WTC11 (cell line): ENCODE data around the gene CFAP74.

Source experiments
- CREM ChIP-seq: sonication (generic); formaldehyde crosslinking; IDR thresholded peaks from 2 replicates; pipeline ENCODE4 v1.8.1; 2022; ENCODE audit warnings: mild to moderate bottlenecking, missing genetic modification reagents, moderate library complexity
- ESRRA ChIP-seq: sonication (generic); formaldehyde crosslinking; IDR thresholded peaks from 2 replicates; pipeline ENCODE4 v1.8.1; 2022; ENCODE audit warnings: mild to moderate bottlenecking, missing genetic modification reagents, borderline replicate concordance
- FOXJ3 ChIP-seq: sonication (generic); formaldehyde crosslinking; IDR thresholded peaks from 2 replicates; pipeline ENCODE4 v1.9.0; 2021; ENCODE audit warnings: missing genetic modification reagents, mild to moderate bottlenecking, borderline replicate concordance
- PREB ChIP-seq: sonication (generic); formaldehyde crosslinking; IDR thresholded peaks from 2 replicates; pipeline ENCODE4 v1.8.1; 2022; ENCODE audit warnings: mild to moderate bottlenecking, missing genetic modification reagents, moderate library complexity, borderline replicate concordance
- SP1 ChIP-seq: sonication (generic); formaldehyde crosslinking; conservative IDR thresholded peaks from 2 replicates; pipeline ENCODE4 v1.8.1; 2022; ENCODE audit warnings: missing genetic modification reagents
- ZNF121 ChIP-seq: sonication (generic); formaldehyde crosslinking; IDR thresholded peaks from 2 replicates; pipeline ENCODE4 v1.8.0; 2023; ENCODE audit warnings: missing genetic modification reagents
- TF ChIP-seq, protein P1 (sequence below): sonication (generic); formaldehyde crosslinking; IDR thresholded peaks from 2 replicates; pipeline ENCODE4 v1.8.0; 2022; ENCODE audit warnings: mild to moderate bottlenecking, missing genetic modification reagents
- TF ChIP-seq, protein P2 (sequence below): sonication (generic); formaldehyde crosslinking; IDR thresholded peaks from 2 replicates; pipeline ENCODE4 v1.8.1; 2023; ENCODE audit warnings: mild to moderate bottlenecking, missing genetic modification reagents, moderate library complexity
- TF ChIP-seq, protein P3 (sequence below): sonication (generic); formaldehyde crosslinking; IDR thresholded peaks from 2 replicates; pipeline ENCODE4 v1.8.1; 2022; ENCODE audit warnings: missing genetic modification reagents, borderline replicate concordance
- TF ChIP-seq, protein P4 (sequence below): fragments of 200-600 bp; IDR thresholded peaks from 2 replicates; pipeline ENCODE4 v1.8.0; 2022; ENCODE audit warnings: antibody characterized with exemption
- TF ChIP-seq, protein P5 (sequence below): sonication (generic); formaldehyde crosslinking; IDR thresholded peaks from 2 replicates; pipeline ENCODE4 v1.8.1; 2023; ENCODE audit warnings: mild to moderate bottlenecking, missing genetic modification reagents, moderate library complexity
- TF ChIP-seq, protein P6 (sequence below): sonication (generic); formaldehyde crosslinking; IDR thresholded peaks from 2 replicates; pipeline ENCODE4 v1.8.0; 2022; ENCODE audit warnings: mild to moderate bottlenecking, missing genetic modification reagents

DNA sequence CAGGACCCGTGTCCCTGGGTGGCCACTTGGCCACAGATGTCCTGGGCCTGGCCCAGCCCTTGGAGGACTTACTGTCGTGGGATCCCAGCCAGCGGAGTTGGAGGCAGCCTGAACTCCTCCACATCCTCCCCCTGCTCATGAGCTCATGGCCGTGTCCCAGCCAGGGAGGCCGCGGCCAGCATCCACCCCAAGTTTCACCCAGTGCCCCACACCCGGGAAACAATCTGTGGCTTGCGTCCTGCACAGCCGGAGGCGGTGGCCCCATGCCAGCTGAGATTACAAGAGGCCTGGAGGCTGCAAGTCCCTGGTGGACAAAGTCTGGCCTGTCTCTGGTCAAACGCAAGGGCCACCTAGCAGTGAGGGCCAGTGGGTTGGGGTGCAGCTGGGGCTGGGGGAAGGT is 57.0 kb downstream of the CFAP74 start:
- TF ChIP-seq, protein P1, sequence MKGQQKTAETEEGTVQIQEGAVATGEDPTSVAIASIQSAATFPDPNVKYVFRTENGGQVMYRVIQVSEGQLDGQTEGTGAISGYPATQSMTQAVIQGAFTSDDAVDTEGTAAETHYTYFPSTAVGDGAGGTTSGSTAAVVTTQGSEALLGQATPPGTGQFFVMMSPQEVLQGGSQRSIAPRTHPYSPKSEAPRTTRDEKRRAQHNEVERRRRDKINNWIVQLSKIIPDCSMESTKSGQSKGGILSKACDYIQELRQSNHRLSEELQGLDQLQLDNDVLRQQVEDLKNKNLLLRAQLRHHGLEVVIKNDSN (CRISPR knock-in tag), result no peak
- TF ChIP-seq, protein P2, sequence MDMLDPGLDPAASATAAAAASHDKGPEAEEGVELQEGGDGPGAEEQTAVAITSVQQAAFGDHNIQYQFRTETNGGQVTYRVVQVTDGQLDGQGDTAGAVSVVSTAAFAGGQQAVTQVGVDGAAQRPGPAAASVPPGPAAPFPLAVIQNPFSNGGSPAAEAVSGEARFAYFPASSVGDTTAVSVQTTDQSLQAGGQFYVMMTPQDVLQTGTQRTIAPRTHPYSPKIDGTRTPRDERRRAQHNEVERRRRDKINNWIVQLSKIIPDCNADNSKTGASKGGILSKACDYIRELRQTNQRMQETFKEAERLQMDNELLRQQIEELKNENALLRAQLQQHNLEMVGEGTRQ (CRISPR knock-in tag), result no peak
- TF ChIP-seq, protein P3, sequence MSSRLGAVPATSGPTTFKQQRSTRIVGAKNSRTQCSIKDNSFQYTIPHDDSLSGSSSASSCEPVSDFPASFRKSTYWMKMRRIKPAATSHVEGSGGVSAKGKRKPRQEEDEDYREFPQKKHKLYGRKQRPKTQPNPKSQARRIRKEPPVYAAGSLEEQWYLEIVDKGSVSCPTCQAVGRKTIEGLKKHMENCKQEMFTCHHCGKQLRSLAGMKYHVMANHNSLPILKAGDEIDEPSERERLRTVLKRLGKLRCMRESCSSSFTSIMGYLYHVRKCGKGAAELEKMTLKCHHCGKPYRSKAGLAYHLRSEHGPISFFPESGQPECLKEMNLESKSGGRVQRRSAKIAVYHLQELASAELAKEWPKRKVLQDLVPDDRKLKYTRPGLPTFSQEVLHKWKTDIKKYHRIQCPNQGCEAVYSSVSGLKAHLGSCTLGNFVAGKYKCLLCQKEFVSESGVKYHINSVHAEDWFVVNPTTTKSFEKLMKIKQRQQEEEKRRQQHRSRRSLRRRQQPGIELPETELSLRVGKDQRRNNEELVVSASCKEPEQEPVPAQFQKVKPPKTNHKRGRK (CRISPR knock-in tag), result no peak
- TF ChIP-seq SP1 (no peak), ZNF121 (no peak), PREB (no peak), CREM (no peak), FOXJ3 (CRISPR knock-in tag) (no peak), ESRRA (no peak)
- TF ChIP-seq, protein P4, sequence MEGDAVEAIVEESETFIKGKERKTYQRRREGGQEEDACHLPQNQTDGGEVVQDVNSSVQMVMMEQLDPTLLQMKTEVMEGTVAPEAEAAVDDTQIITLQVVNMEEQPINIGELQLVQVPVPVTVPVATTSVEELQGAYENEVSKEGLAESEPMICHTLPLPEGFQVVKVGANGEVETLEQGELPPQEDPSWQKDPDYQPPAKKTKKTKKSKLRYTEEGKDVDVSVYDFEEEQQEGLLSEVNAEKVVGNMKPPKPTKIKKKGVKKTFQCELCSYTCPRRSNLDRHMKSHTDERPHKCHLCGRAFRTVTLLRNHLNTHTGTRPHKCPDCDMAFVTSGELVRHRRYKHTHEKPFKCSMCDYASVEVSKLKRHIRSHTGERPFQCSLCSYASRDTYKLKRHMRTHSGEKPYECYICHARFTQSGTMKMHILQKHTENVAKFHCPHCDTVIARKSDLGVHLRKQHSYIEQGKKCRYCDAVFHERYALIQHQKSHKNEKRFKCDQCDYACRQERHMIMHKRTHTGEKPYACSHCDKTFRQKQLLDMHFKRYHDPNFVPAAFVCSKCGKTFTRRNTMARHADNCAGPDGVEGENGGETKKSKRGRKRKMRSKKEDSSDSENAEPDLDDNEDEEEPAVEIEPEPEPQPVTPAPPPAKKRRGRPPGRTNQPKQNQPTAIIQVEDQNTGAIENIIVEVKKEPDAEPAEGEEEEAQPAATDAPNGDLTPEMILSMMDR, result no peak
- TF ChIP-seq, protein P5, sequence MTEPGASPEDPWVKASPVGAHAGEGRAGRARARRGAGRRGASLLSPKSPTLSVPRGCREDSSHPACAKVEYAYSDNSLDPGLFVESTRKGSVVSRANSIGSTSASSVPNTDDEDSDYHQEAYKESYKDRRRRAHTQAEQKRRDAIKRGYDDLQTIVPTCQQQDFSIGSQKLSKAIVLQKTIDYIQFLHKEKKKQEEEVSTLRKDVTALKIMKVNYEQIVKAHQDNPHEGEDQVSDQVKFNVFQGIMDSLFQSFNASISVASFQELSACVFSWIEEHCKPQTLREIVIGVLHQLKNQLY (CRISPR knock-in tag), result no peak
- TF ChIP-seq, protein P6, sequence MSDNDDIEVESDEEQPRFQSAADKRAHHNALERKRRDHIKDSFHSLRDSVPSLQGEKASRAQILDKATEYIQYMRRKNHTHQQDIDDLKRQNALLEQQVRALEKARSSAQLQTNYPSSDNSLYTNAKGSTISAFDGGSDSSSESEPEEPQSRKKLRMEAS, result no peak
